GM12864 (cell line): ENCODE measurements around the gene SYMPK.
"Not testable (repeated sequence)": the region's sequence is repeated elsewhere in the genome, so short reads cannot be mapped to it uniquely, and the experiment has no call there.

Experiments used
- DNase-seq: peaks from one replicate; pipeline ENCODE4 v3.0.0-alpha.2; 2011; ENCODE audit warnings: low read depth
- H3K4me3 ChIP-seq: 2 replicates; pipeline ENCODE4 v1.5.1; 2011; ENCODE audit warnings: mild to moderate bottlenecking, low read depth, low read length, control low read depth
- TF ChIP-seq, protein P1 (sequence below): IDR thresholded peaks from 2 replicates; pipeline ENCODE4 v1.5.1; 2011; ENCODE audit warnings: low read depth, mild to moderate bottlenecking, moderate library complexity, low read length, control low read depth, inconsistent platforms; ENCODE audit errors: missing control alignments

The SYMPK gene

GRCh38 chr19:45874620-45874966 is 11.6 kb upstream of the SYMPK start:
- TF ChIP-seq, protein P1, sequence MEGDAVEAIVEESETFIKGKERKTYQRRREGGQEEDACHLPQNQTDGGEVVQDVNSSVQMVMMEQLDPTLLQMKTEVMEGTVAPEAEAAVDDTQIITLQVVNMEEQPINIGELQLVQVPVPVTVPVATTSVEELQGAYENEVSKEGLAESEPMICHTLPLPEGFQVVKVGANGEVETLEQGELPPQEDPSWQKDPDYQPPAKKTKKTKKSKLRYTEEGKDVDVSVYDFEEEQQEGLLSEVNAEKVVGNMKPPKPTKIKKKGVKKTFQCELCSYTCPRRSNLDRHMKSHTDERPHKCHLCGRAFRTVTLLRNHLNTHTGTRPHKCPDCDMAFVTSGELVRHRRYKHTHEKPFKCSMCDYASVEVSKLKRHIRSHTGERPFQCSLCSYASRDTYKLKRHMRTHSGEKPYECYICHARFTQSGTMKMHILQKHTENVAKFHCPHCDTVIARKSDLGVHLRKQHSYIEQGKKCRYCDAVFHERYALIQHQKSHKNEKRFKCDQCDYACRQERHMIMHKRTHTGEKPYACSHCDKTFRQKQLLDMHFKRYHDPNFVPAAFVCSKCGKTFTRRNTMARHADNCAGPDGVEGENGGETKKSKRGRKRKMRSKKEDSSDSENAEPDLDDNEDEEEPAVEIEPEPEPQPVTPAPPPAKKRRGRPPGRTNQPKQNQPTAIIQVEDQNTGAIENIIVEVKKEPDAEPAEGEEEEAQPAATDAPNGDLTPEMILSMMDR = no peak
- DNase-seq = no peak
- H3K4me3 ChIP-seq = no peak overlapping the region

DNA sequence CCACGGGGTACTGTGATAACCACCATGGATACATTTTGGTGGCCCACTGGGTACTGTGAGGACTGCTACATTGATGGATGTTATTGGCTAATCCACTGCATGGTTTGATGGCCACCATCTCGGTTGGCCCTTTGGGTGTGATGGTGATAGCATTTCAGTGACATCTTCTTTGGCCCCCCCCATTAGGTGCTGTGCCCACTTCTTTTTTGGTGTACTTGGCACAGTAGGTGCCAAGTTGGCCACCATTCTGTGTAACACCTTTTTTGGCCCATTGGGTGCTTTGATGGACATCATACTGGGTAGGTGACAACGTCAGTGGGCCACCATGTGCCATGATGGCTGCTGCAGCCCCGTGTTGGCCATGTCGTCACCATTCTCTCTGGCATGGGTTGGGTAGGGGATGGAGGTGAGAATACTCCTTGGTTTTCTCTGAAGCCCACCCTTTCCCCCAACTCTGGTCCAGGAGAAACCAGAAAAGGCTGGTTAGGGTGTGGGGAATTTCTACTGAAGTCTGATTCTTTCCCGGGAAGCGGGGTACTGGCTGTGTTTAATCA is 10.3 kb upstream of the SYMPK start:
- DNase-seq = no peak
- H3K4me3 ChIP-seq = no peak overlapping the region
- TF ChIP-seq, protein P1 = no peak

DNA sequence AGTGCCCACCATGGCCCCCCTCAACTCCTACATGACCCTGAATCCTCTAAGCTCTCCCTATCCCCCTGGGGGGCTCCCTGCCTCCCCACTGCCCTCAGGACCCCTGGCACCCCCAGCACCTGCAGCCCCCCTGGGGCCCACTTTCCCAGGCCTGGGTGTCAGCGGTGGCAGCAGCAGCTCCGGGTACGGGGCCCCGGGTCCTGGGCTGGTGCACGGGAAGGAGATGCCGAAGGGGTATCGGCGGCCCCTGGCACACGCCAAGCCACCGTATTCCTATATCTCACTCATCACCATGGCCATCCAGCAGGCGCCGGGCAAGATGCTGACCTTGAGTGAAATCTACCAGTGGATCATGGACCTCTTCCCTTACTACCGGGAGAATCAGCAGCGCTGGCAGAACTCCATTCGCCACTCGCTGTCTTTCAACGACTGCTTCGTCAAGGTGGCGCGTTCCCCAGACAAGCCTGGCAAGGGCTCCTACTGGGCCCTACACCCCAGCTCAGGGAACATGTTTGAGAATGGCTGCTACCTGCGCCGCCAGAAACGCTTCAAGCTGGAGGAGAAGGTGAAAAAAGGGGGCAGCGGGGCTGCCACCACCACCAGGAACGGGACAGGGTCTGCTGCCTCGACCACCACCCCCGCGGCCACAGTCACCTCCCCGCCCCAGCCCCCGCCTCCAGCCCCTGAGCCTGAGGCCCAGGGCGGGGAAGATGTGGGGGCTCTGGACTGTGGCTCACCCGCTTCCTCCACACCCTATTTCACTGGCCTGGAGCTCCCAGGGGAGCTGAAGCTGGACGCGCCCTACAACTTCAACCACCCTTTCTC is 9.4 kb upstream of the SYMPK start:
- DNase-seq = no peak
- TF ChIP-seq, protein P1 = no peak
- H3K4me3 ChIP-seq = no peak overlapping the region

DNA sequence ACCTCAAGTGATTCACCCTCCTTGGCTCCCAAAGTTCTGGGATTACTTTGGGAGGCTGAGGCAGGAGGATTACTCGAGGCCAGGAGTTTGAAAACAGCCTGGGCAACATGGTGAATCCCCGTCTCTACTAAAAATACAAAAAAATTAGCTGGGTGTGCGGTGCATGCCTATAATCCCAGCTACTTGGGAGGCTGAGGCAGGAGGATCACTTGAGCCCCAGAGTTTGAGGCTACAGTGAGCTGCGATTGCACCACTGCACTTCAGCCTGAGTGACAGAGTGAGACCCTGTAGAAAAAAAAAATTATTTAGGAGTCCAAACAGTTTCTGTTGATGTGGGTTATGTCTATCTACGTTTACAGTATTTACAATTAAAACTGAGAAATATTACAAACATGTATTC is 7.9 kb upstream of the SYMPK start:
- TF ChIP-seq, protein P1 = no peak
- DNase-seq = no peak
- no peak overlapping the region for H3K4me3 ChIP-seq

DNA sequence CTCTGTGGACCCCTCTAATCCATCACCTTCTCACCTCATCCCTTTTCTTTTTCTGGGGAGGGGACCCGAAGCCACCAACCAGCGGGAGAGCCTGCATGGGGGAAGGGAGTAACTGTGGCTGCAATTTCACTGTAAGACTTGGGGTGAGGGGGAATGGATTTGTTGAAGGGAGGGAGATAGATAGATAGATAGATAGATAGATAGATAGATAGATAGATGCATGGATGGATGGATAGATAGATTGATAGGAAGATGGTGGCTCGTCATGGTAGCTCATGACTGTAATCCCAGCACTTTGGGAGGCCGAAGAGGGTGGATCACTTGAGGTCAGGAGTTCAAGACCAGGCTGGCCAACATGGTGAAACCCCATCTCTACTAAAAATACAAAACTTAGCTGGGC is 4.3 kb upstream of the SYMPK start:
- not testable (repeated sequence) for H3K4me3 ChIP-seq, DNase-seq

- H3K4me3 ChIP-seq = no peak overlapping the region
- no peak for DNase-seq
- TF ChIP-seq, protein P1 = no peak
Observed at GRCh38 chr19:45866400-45867176, 3.6 kb upstream of the SYMPK start.

DNA sequence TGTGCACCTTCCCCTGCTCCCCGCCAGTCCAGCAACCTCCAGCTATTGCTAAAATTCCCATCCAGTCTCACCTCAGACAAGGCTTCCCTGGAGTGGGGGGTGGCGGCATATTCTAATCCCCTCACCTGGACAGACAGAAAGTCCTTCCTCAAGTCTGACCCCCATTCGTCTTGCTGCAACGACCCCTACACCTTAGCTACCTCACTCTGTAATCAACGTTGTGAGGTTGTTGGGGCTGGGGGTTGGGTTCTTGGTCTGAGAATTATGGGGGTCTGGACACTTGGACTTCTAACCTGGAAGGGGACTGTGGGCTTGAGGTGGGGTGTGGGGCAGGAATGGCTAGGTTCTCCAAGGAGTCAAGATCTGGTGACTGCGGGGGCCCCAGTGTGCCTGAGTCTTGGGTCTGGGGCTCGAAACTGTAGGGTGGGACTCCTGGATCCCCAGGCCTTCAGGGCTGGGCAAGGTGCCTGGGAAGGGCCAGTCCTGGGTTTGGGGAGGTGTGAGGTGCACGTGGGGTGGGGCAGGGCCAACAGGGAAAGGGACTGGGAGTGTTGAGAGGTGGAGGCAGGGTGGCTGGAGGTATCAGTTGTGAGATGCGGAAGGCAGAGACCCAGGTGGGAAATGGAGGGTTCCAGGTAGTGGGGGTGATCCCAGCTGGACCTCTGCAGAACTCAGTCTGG is 2.5 kb upstream of the SYMPK start:
- TF ChIP-seq, protein P1 = no peak
- no peak for DNase-seq
- no peak overlapping the region for H3K4me3 ChIP-seq
